PC-3 (cell line): Measurements from ENCODE around the gene SELENOW.

ENCODE experiments used
- EZH2phosphoT487 ChIP-seq: fragments of 300-600 bp; sonication (generic); IDR thresholded peaks from 2 replicates; pipeline ENCODE4 v1.6.1; 2018; ENCODE audit warnings: mild to moderate bottlenecking, antibody characterized with exemption, low read length, borderline replicate concordance
- TF ChIP-seq, protein P1 (sequence below): fragments of 300-600 bp; sonication (generic); conservative IDR thresholded peaks from 2 replicates; pipeline ENCODE4 v1.5.1; 2017; ENCODE audit warnings: antibody characterized with exemption, low read depth, mild to moderate bottlenecking, low read length

DNA sequence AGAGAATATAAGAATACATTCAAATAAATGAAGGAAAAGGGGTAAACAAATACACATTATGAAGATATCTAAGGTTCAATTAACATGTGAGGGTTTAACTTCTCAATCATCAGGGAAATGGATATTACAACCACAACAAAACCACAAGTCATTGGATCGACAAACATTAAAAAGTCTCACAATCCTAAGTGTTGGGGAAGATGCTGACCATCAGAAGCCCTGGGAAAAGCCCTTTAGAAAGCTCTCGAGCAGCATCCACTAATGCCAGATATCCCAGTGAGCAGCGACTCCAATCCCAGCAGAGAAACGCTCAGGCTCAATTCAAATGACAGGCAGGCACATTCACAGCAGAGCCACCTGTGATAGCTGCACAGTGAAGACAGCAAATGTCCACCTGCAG lies 22.8 kb downstream of the SELENOW start:
- TF ChIP-seq, protein P1, sequence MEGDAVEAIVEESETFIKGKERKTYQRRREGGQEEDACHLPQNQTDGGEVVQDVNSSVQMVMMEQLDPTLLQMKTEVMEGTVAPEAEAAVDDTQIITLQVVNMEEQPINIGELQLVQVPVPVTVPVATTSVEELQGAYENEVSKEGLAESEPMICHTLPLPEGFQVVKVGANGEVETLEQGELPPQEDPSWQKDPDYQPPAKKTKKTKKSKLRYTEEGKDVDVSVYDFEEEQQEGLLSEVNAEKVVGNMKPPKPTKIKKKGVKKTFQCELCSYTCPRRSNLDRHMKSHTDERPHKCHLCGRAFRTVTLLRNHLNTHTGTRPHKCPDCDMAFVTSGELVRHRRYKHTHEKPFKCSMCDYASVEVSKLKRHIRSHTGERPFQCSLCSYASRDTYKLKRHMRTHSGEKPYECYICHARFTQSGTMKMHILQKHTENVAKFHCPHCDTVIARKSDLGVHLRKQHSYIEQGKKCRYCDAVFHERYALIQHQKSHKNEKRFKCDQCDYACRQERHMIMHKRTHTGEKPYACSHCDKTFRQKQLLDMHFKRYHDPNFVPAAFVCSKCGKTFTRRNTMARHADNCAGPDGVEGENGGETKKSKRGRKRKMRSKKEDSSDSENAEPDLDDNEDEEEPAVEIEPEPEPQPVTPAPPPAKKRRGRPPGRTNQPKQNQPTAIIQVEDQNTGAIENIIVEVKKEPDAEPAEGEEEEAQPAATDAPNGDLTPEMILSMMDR: no peak
- TF ChIP-seq EZH2phosphoT487: no peak
